Activated CD4-positive, alpha-beta T cell treated with anti-CD3 and anti-CD28 coated beads, Interleukin-2, amount 50 U/mL, for 1 hour (primary cell): Measurements from ENCODE around the gene SMIM20.

Source experiments
- DNase-seq: peaks from one replicate; pipeline ENCODE4 v3.0.0-alpha.2; 2020

Gene SMIM20

GRCh38 chr4:25928379-25929297 is 14.6 kb downstream of the SMIM20 start:
- DNase-seq, result no peak

GRCh38 chr4:25929298-25929686 is 15.3 kb downstream of the SMIM20 start:
- no peak for DNase-seq

- DNase-seq, result no peak
Measured at GRCh38 chr4:25930731-25931354, 16.8 kb downstream of the SMIM20 start.

DNA sequence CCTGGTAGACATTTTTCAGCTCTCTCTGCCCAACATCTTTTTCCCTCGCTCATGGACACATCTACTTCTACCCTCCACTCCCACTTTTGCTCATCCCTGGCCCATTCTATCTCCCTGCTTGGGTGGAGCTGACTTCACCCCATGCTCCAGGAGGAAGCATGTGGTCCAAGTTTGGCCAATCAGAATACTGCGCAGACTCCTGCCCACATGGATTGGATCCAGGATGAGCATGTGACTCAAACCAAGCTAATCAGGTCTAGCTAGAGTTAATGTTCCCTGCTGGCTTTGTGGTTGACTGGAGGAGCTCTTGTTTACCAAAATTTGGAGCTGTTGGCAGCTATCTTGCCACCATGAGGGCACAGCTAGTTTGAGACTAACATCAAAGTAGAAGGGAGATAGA is 22.7 kb downstream of the SMIM20 start:
- no peak for DNase-seq

GRCh38 chr4:25937801-25938200 is 23.8 kb downstream of the SMIM20 start:
- no peak for DNase-seq

DNA sequence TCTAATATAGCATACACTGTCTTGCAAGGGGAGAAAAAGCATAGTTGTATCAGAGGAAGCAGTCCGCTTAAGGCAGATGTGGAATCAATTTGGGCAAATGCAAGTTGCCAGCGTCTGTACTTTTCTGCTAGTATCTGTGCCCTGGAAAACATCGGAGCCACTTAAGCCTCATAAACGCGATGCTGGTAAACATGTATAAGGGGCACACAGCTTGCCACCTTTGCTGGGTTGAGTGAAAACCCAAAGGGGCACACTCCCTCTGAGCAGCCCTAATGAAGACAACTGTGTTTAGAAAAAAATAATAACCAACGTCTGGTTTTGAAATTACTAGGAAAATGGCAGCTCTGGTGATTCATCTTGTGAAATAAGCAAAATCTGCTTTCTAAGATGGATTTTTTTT is 24.3 kb downstream of the SMIM20 start:
- no peak for DNase-seq

- no peak for DNase-seq
Measured at GRCh38 chr4:25938787-25939186, 24.8 kb downstream of the SMIM20 start.

GRCh38 chr4:25939330-25939729 is 25.3 kb downstream of the SMIM20 start:
- DNase-seq, result no peak

DNA sequence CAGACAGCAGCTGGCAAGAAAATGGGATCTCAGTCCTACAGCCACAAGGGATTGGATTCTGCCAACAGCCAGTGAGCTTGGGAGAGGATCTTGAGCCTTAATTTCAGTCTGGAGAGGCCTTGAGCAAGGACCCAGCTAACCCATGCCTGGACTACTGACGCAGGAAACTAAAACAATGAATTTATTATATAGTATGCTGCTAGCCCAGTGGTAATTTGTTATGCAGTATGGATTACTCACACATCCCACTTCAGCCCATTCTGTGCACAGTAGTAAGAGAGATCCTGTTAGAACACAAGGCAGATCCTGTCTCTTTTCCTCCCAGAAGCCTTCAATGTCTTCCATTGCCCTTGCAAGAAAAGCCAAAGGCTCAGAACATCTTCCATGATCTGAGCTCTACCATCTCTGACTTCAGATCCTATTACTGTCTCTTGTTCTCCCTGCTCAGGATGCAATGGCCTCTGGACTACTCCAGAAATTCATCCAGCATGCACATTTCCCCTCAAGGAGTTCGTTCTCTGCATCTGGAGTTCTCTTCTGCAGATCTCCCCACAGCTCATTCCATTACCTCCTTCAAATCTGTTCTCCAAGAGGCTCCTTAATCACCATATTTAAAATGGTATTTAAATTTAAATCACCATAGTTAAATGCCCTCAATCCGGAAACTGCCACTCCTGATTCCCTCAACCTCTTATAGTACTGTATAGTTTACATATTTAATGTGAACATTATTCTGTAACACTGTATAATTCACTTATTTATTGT is 27.6 kb downstream of the SMIM20 start:
- no peak for DNase-seq

DNA sequence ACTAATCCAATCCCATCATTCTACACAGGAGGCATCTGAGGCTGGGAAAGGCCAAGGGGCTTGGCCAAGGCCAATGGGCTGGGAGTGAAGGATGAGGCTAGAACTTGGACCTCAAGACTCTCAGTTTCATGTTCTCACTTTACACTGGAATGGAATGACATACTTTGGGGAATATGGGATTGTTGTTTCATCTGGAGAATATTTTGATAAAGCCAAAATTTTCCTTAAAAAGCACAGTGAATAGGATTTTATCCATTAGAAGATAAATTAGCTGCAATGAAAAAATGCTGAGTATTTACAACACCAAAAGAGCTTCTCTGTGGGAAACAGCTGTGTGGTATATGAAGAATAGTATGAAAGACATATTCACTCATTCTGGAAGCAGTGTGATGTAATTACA is 29.3 kb downstream of the SMIM20 start:
- no peak for DNase-seq

DNA sequence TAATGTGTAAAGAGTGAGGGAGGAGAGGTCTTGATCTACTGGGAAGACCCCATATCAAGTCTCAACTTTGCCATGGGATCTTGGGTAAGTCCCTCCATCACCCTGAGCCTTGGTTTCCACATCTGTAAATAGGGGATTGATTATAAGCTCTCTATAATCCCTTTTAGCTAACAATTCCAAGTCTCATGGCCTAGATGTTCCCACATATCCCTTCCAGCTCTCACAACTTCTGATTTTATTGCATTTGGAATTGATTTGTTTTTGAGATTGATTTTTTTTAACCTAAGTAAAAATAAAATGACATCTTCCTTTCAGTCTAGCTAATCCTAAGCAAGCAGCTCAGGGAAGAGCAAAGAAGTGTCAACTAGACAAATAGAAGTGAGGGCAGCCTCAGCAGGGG is 29.8 kb downstream of the SMIM20 start:
- DNase-seq, result no peak

DNA sequence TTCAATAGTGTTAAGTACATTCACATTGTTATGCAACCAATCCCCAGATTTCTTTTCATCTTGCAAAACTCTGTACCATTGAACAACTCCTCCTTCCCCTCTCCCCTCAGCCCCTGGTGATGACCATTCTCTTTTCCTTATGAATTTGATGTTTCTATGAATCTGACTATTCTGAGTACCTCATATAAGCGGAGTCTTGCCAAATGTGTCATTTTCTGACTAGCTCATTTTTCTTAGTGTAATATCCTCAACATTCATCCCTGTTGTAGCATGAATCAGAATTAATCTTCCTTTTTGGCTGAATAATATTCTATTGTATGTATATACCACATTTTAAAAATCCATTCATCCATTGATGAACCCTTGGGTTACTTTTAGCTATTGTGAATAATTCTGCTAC is 34.0 kb downstream of the SMIM20 start:
- DNase-seq, result no peak

- no peak for DNase-seq
Measured at GRCh38 chr4:25949173-25949748, 35.2 kb downstream of the SMIM20 start.

DNA sequence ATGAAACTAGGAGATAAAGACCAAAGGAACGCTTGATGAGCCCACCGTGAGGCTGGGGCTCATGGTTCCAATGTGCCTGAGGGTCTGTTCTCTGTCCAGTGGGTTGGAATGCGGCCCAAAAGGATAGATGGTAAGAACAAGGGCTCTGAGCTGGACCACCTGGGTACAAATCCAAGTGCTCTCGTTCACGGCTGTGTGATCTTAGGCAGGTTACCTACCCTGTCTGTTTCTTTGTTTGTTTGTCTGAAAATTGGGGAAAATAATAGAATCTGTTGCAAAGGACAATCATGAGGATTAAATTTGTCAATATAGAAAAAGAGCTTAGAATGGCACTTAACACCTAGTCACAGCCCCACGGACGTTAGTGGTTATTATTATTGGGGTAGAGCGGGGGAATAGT is 36.0 kb downstream of the SMIM20 start:
- no peak for DNase-seq

DNA sequence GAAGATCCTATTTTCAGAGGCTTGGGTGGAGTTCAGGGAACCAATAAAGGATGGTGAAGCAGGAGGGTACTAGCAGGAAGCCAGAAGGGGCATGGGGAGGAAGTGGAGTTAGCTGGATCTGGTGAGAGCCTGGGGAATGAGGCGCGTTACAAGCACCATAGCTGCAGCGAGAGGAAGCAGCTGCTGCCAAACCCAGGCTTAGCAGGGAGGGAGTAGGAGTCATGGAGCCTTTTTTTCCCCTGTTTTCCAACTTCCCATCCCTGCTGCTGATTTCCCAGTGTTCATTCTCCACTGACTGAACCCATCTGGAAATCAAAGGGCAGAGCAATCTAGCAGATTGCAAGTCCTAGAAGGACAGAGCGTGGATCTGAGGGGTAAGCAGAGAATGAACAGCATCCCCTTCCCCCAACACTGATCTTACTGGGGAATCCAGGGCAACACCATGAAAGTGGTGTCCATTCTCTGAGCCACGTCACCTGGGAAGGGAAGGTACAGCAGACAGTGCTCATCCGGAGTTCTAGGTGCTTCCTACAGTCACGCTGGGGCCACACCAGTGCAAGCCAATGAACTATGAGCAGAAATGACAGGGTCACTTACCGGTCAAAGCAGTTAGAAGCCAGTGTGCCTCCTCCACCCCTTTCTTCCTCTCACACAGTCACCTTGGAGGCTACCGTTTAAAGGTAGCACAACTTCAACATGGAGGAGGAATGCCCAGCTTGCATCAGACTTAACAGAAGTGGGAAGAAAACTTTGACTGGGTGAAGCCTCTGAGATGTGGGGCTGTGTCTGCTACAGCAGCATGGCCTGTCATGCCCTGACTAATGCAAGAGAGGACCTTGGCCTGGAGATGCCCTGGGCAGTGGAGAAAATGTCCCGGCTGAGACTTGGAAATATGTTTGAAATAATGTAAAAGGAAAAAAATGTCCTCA is 36.7 kb downstream of the SMIM20 start:
- DNase-seq, result no peak

DNA sequence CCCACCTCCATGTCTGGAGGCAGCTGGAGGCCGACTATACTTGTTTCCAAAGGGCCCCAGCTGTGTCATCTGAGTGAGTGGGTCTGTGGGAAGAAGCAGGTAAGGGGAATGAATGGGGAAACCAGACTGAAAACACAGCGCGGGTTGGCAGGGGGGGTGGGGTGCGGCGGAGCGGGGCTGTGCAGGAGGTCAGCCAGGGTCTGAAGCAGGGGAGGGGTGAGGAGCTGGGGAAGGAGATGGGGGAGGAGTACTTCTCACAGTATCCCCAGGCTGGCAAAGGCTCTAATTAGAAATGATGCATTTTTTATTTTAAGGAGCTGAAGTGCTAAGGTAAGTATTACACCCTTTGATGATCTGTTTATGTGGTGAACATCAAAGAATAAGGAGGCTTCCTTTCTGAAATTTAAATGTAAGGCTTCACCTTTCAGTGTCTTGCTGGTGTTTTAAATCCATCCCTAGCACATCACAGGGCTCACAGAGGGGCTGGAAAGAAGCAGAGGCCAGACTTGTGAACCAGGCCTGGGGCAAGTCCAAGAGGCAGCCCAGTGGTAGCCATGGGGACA is 37.5 kb downstream of the SMIM20 start:
- DNase-seq, result no peak

DNA sequence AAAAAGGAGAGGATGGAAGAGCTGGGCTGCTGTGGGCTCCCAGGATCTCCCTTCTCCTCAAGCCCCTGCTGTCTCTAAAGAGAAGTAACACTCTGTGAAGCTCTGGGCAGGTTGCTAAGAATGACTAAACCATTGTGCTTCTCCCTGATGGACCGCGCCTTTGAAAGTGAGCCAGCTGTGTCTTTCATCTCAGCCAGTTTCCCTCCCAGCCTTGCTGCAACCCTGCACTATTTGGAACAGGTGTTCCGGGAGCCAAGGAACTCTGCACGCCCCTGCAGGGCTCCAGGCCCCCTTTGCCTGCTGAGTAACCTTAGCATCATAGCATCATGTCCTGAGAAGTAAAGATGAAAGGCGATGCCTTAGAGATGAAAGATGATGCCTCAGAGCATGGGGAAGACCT is 39.7 kb downstream of the SMIM20 start:
- DNase-seq, result no peak

DNA sequence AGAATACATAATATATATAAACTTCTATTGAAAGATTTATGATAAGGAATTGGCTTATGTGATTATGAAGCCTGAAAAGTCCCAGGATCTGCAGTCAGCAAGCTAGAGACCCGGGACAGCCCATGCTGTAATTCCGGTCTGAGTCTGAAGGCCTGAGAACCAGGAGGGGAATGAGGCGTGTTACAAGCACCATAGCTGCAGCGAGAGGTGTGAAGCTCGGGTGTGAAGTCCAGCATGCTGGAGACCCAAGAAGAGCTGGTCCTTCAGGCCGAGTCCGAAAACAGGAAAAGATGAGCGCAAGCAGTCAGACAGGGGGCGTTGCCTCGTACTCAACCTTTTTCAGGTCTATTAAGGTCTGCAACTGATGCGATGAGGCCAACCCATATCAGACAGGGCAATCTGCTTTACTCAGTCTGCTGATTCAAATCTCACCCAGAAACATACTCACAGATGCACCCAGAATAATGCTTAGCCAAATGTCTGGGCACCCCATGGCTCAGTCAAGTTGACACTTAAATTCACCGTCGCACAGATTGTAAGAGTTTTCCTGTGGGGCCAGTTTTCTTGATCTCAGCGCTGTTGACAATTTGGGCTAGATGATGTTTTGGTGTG is 40.4 kb downstream of the SMIM20 start:
- no peak for DNase-seq

GRCh38 chr4:25955705-25956104 is 41.7 kb downstream of the SMIM20 start:
- DNase-seq, result no peak

DNA sequence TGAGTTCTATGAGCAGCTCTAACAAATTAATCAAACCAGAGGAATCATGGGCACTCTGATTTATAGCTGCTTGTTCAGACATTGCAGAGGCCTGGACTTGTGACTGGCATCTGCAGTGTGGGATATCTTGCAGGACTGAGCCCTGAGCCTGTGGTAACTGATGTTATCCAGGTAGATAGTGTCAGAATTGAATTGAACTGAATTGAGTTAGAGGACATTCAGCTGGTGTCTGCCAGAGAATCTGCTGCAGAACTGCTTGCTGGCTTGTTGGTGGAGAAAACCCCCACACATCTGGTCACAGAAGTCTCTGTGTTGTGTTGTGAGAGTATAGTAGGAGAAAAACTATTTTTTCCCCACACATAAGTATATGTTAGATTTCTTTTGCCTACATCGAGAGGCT is 42.2 kb downstream of the SMIM20 start:
- DNase-seq, result no peak

DNA sequence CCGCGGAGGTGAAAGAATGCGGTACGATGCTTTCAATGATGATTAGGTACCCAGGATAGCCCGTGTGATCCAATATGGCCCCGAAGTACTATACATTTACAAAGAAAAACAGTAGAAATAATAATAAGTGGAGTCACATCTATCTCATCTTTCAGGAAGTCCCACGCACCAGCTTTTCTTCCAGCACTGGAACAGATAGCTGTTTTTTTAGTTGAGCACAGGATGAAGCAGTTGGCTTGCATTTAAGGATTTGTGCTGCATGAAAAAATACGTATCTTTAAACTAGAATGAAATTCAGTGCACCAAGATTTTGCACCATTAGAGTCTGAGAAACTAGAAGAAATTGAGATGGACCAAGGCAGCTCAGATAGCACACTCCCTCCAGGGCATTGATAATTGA is 44.1 kb downstream of the SMIM20 start:
- no peak for DNase-seq
